Panc1 (cell line): ENCODE results near the gene MGAT5. TPM values are rescaled to one million over a fixed set of nuclear protein-coding genes. Genes with fewer than 3 reads are reported as not detected.

ENCODE experiments used
- ATAC-seq: fragments of 200-7000 bp; cut with Tn5 transposase; 2 replicates; pipeline ENCODE4 v1.9.1; 2020; ENCODE audit warnings: mild to moderate bottlenecking, moderate library complexity
- BruUV-seq: library from RNA; stranded (reverse); fragments of 400-500 nt; replicated peaks from 2 replicates; lab custom pipeline; 2021; lab: Mats Ljungman, UMichigan
- CTCF ChIA-PET: fragments of 300-600 bp; sonication (Branson Sonifier 250); formaldehyde crosslinking; loops from one replicate; lab custom pipeline; 2022; ENCODE audit warnings: antibody characterized with exemption; lab: Charles Lee
- POLR2A ChIA-PET: fragments of 300-600 bp; sonication (Branson Sonifier 250); formaldehyde crosslinking; loops from one replicate; lab custom pipeline; 2022; ENCODE audit warnings: antibody characterized with exemption; lab: Charles Lee
- DNase-seq: peaks from one replicate; pipeline ENCODE4 v3.0.0-alpha.2; 2010; ENCODE audit warnings: low read depth, low spot score
- H3K27ac ChIP-seq: 2 replicates; pipeline ENCODE4 v1.5.1; 2011; ENCODE audit warnings: mild to moderate bottlenecking, low read length, inconsistent platforms
- H3K27me3 ChIP-seq: fragments of 200-500 bp; sonication (Bioruptor generic); 2 replicates; pipeline ENCODE4 v1.6.0; 2014; ENCODE audit warnings: low read length, inconsistent platforms; ENCODE audit not compliant: control insufficient read depth, insufficient read depth
- H3K36me3 ChIP-seq: fragments of 200-500 bp; sonication (Bioruptor generic); 2 replicates; pipeline ENCODE4 v1.5.1; 2014; ENCODE audit warnings: inconsistent platforms, mild to moderate bottlenecking, low read length, moderate library complexity; ENCODE audit not compliant: control insufficient read depth, insufficient read depth
- H3K4me1 ChIP-seq: 2 replicates; pipeline ENCODE4 v1.5.1; 2011; ENCODE audit warnings: inconsistent platforms, mild to moderate bottlenecking, low read length, moderate library complexity; ENCODE audit not compliant: control insufficient read depth, insufficient read depth
- H3K4me3 ChIP-seq, 2 experiments: 2 replicates each; pipeline ENCODE4 v1.5.1; 2011 to 2012; ENCODE audit warnings: low read depth in 2 of 2, low read length in 2 of 2, mild to moderate bottlenecking in 2 of 2, inconsistent platforms in 1 of 2, moderate library complexity in 1 of 2
- H3K9me3 ChIP-seq: fragments of 200-500 bp; sonication (Bioruptor generic); 2 replicates; pipeline ENCODE4 v1.5.1; 2014; ENCODE audit warnings: low read depth, mild to moderate bottlenecking, inconsistent platforms, low read length, moderate library complexity; ENCODE audit not compliant: control insufficient read depth, insufficient read depth
- CTCF ChIP-seq: fragments of 450-650 bp; IDR thresholded peaks from 2 replicates; pipeline ENCODE4 v1.5.1; 2017; ENCODE audit warnings: mild to moderate bottlenecking
- POLR2AphosphoS5 ChIP-seq: IDR thresholded peaks from 2 replicates; pipeline ENCODE4 v1.6.1; 2012; ENCODE audit warnings: mild to moderate bottlenecking, low read depth, low read length, moderate library complexity
- REST ChIP-seq, 2 experiments: IDR thresholded peaks; 2 replicates each; pipeline ENCODE4 v1.6.1; 2011 to 2012; ENCODE audit warnings: low read depth in 2 of 2, control low read depth in 1 of 2, low read length in 1 of 2, mild to moderate bottlenecking in 1 of 2, moderate library complexity in 1 of 2; ENCODE audit not compliant: insufficient read depth in 1 of 2
- SIN3A ChIP-seq: IDR thresholded peaks from 2 replicates; pipeline ENCODE4 v1.6.1; 2012; ENCODE audit warnings: low read depth, mild to moderate bottlenecking, low read length, moderate library complexity, borderline replicate concordance; ENCODE audit not compliant: insufficient read depth
- TCF7L2 ChIP-seq: IDR thresholded peaks from 2 replicates; pipeline ENCODE4 v1.6.1; 2011; ENCODE audit warnings: mild to moderate bottlenecking, low read depth, low read length, inconsistent platforms
- in situ Hi-C: cut with HindIII; loops from 2 replicates; pipeline ENCODE4 v1.10.0; 2016; ENCODE audit warnings: low sequenced_read_pairs, low pct_unique_long_range_greater_than_20kb
- intact Hi-C: fragments of 100-400 bp; cut with micrococcal nuclease; formaldehyde crosslinking; loops from one replicate; pipeline ENCODE4 v1.10.0; 2022; ENCODE audit not compliant: unreplicated experiment
- total RNA-seq: library from RNA; stranded (reverse); gene quantifications from one replicate; pipeline ENCODE4 v1.2.1, GENCODE V29; 2021; ENCODE audit not compliant: unreplicated experiment

The MGAT5 gene
- total RNA-seq, 1 experiment from 2014 or later, result 22.1 TPM

DNA sequence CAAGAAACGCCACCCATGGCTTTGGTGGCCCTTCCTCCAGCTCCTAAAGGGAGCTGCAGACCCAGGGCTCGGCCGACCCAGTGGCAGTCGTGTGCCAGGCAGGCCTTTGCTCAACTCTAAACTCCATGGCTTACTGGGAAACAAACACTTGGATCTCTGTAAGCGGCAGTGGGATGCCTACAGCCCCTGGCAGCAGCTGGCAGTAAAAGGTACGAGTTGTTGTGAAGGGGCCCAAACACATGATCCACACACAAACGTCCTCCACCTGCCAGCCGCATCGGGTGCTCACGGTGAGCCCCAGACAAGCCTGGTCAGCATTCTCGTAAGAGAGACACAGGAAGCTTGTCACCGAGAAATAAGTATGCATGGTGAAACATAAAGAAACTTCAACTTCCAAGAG is 214.9 kb downstream of the MGAT5 start:
- Histone ChIP-seq H3K4me1 (no peaks in the 10 kb centered on the region), H3K36me3 (no peaks in the 10 kb centered on the region), H3K9me3 (no peaks in the 10 kb centered on the region), H3K27ac (no peak overlapping the region), H3K27me3 (no peaks in the 10 kb centered on the region; the same call in 1 of the 2 replicates), H3K4me3 (no peak overlapping the region)
- no peak for DNase-seq
- POLR2A ChIA-PET, result no interaction called here
- no peak for TF ChIP-seq TCF7L2
- no peak for TF ChIP-seq POLR2AphosphoS5
- TF ChIP-seq REST (IDR thresholded peaks at IDR 0.05; ENCODE audit: insufficient read depth in 1 of 2, low read depth in 2 of 2, low read length in 1 of 2), result no peak
- no peak for TF ChIP-seq CTCF
- TF ChIP-seq SIN3A, result no peak
- ATAC-seq, result no peak
- intact Hi-C loops, result no loop called here
- CTCF ChIA-PET, result no interaction called here
- no TSS peak for BruUV-seq
- in situ Hi-C loops, result no loop called here

GRCh38 chr2:134469516-134470115 is 215.7 kb downstream of the MGAT5 start:
- in situ Hi-C loops (no loop called here), intact Hi-C loops (no loop called here)
- H3K27ac ChIP-seq, result no peak overlapping the region
- no peak overlapping the region for H3K4me3 ChIP-seq
- no peak for ATAC-seq
- ChIA-PET POLR2A (no interaction called here), CTCF (no interaction called here)
- H3K36me3 ChIP-seq, result no peaks in the 10 kb centered on the region
- DNase-seq, result no peak
- no peaks in the 10 kb centered on the region for H3K9me3 ChIP-seq
- BruUV-seq, result no TSS peak
- TF ChIP-seq POLR2AphosphoS5 (no peak), CTCF (no peak), REST (IDR thresholded peaks at IDR 0.05; ENCODE audit: insufficient read depth in 1 of 2, low read depth in 2 of 2, low read length in 1 of 2) (no peak), TCF7L2 (no peak), SIN3A (no peak)
- no peaks in the 10 kb centered on the region for H3K4me1 ChIP-seq
- no peaks in the 10 kb centered on the region; the same call in 1 of the 2 replicates for H3K27me3 ChIP-seq
